ENCODE results near the gene PRDM11. TPM values are rescaled to one million over a fixed set of nuclear protein-coding genes. Genes with fewer than 3 reads are reported as not detected.

PRDM11 gene
- total RNA-seq: 18.3 TPM
- long read RNA-seq, partial matches to known transcripts: 9 of 24 reads
- long read RNA-seq, other reads (novel, unspliced or antisense): 15 of 24 reads

- ATAC-seq: peak; percentile 22
- peaks cover 11% of the 10 kb centered on the region for H3K4me1 ChIP-seq
- H3K36me3 ChIP-seq: no peaks in the 10 kb centered on the region
- peak within 1 kb of the TSS; percentile 99 for H3K27ac ChIP-seq
- peak within 1 kb of the TSS; percentile 82 for H3K4me3 ChIP-seq
- no peaks in the 10 kb centered on the region for H3K27me3 ChIP-seq
- intact Hi-C loops (cut with DNase I): no loop called here
- DNase-seq: peak; percentile 90
- TF ChIP-seq CTCF (IDR thresholded peaks at IDR 0.05): no peak
- no peaks in the 10 kb centered on the region for H3K9me3 ChIP-seq
These were observed at the start of gene PRDM11 for GRCh38 chr11:45146072-45147016. TSS of gene PRDM11 (plus strand) at chr11:45146639. CDS start at chr11:45181767, 35,128 bp downstream.

- Histone ChIP-seq H3K9me3 (no peaks in the 10 kb centered on the region), H3K4me3 (no peak overlapping the region), H3K36me3 (no peaks in the 10 kb centered on the region), H3K4me1 (peaks cover 12% of the 10 kb centered on the region), H3K27me3 (no peaks in the 10 kb centered on the region), H3K27ac (no peak overlapping the region)
- TF ChIP-seq CTCF (IDR thresholded peaks at IDR 0.05): no peak
- intact Hi-C loops (cut with DNase I): no loop called here
- no peak for DNase-seq
- ATAC-seq: peak; percentile 54
These were observed 48.5 kb upstream of the PRDM11 start for GRCh38 chr11:45097721-45098493.

GRCh38 chr11:45098929-45099328 is 47.5 kb upstream of the PRDM11 start:
- Histone ChIP-seq H3K9me3 (no peaks in the 10 kb centered on the region), H3K4me1 (peaks cover 6% of the 10 kb centered on the region), H3K36me3 (no peaks in the 10 kb centered on the region), H3K27ac (no peak overlapping the region), H3K4me3 (no peak overlapping the region), H3K27me3 (no peaks in the 10 kb centered on the region)
- ATAC-seq (no peak), DNase-seq (no peak)
- no peak for TF ChIP-seq CTCF (IDR thresholded peaks at IDR 0.05)
- intact Hi-C loops (cut with DNase I): no loop called here

GRCh38 chr11:45100339-45100738 is 46.1 kb upstream of the PRDM11 start:
- intact Hi-C loops (cut with DNase I): loop anchor here (5.0 kb wide), 1 partner anchor 163 kb away; no protein-coding TSS in a partner anchor
- Histone ChIP-seq H3K27ac (no peak overlapping the region), H3K4me3 (no peak overlapping the region), H3K4me1 (peaks cover 6% of the 10 kb centered on the region), H3K36me3 (no peaks in the 10 kb centered on the region), H3K9me3 (no peaks in the 10 kb centered on the region), H3K27me3 (no peaks in the 10 kb centered on the region)
- DNase-seq: no peak
- ATAC-seq: peak; percentile 62
- no peak for TF ChIP-seq CTCF (IDR thresholded peaks at IDR 0.05)

- Histone ChIP-seq H3K9me3 (no peaks in the 10 kb centered on the region), H3K4me3 (no peak overlapping the region), H3K36me3 (no peaks in the 10 kb centered on the region), H3K27ac (no peak overlapping the region), H3K4me1 (peaks cover 6% of the 10 kb centered on the region), H3K27me3 (peaks cover 5% of the 10 kb centered on the region)
- DNase-seq (no peak), ATAC-seq (no peak)
- TF ChIP-seq CTCF (IDR thresholded peaks at IDR 0.05): no peak
- intact Hi-C loops (cut with DNase I): loop anchor here (5.0 kb wide), 1 partner anchor 165 kb away; no protein-coding TSS in a partner anchor
These were observed 44.1 kb upstream of the PRDM11 start for GRCh38 chr11:45102361-45102809.
